IMR-90 (cell line): ENCODE data around the gene GRIK3.

Experiments used
- BHLHE40 ChIP-seq: fragments of 150-350 bp; IDR thresholded peaks from 2 replicates; pipeline ENCODE4 v1.6.1; 2016; ENCODE audit warnings: mild to moderate bottlenecking, low read depth, low read length
- CEBPB ChIP-seq: IDR thresholded peaks from 2 replicates; pipeline ENCODE4 v1.6.1; 2012; ENCODE audit warnings: low read depth, low read length, improper control_type of control experiment
- CHD1 ChIP-seq: IDR thresholded peaks from 2 replicates; pipeline ENCODE4 v1.6.1; 2012; ENCODE audit warnings: low read depth, low read length, improper control_type of control experiment
- FOS ChIP-seq: fragments of 150-350 bp; IDR thresholded peaks from 2 replicates; pipeline ENCODE4 v1.6.1; 2016; ENCODE audit warnings: low read depth, low read length
- MAFK ChIP-seq: IDR thresholded peaks from 2 replicates; pipeline ENCODE4 v1.6.1; 2012; ENCODE audit warnings: low read depth, low read length, improper control_type of control experiment
- MXI1 ChIP-seq: IDR thresholded peaks from 2 replicates; pipeline ENCODE4 v1.6.1; 2012; ENCODE audit warnings: low read depth, mild to moderate bottlenecking, low read length, moderate library complexity, borderline replicate concordance
- POLR2A ChIP-seq: IDR thresholded peaks from 2 replicates; pipeline ENCODE4 v1.6.1; 2012; ENCODE audit warnings: mild to moderate bottlenecking, low read depth, low read length
- RAD21 ChIP-seq: IDR thresholded peaks from 2 replicates; pipeline ENCODE4 v1.6.1; 2012; ENCODE audit warnings: low read length, improper control_type of control experiment
- RCOR1 ChIP-seq: IDR thresholded peaks from 2 replicates; pipeline ENCODE4 v1.6.1; 2012; ENCODE audit warnings: mild to moderate bottlenecking, low read length, improper control_type of control experiment; ENCODE audit not compliant: insufficient replicate concordance
- RFX5 ChIP-seq: IDR thresholded peaks from 2 replicates; pipeline ENCODE4 v1.8.0; 2012; ENCODE audit warnings: low read depth, mild to moderate bottlenecking, low read length, moderate library complexity
- TF ChIP-seq, protein P1 (sequence below): conservative IDR thresholded peaks from 2 replicates; pipeline ENCODE4 v1.5.1; 2012; ENCODE audit warnings: mild to moderate bottlenecking, low read depth, low read length, improper control_type of control experiment
- TF ChIP-seq, protein P2 (sequence below): fragments of 150-350 bp; IDR thresholded peaks from 2 replicates; pipeline ENCODE4 v1.6.1; 2016; ENCODE audit warnings: low read depth, mild to moderate bottlenecking, low read length, moderate library complexity, borderline replicate concordance

DNA sequence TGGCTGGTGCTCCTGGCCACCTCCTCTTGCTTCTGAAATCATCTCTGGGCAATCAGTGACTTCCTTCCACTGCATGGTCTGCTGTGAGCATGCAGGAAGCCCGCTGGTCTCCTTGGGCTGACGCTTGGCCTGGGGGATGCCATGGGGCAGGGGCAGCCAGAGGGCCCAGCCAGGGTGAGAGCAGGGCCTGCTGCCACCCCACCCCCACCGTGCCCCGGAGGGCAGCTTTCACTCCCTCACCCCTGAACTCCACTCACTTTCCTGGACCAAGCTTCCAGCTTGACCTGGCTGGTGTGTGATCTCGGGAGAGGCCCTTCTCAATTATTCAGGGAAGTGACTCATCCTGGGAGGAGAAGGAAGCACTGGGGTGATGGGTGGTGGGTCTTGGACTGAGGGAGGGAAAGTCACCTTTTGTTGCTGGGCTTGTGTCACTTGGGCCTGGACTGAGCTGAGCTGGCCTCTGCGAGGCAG is 281.4 kb downstream of the GRIK3 start:
- TF ChIP-seq, protein P1, sequence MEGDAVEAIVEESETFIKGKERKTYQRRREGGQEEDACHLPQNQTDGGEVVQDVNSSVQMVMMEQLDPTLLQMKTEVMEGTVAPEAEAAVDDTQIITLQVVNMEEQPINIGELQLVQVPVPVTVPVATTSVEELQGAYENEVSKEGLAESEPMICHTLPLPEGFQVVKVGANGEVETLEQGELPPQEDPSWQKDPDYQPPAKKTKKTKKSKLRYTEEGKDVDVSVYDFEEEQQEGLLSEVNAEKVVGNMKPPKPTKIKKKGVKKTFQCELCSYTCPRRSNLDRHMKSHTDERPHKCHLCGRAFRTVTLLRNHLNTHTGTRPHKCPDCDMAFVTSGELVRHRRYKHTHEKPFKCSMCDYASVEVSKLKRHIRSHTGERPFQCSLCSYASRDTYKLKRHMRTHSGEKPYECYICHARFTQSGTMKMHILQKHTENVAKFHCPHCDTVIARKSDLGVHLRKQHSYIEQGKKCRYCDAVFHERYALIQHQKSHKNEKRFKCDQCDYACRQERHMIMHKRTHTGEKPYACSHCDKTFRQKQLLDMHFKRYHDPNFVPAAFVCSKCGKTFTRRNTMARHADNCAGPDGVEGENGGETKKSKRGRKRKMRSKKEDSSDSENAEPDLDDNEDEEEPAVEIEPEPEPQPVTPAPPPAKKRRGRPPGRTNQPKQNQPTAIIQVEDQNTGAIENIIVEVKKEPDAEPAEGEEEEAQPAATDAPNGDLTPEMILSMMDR = no peak
- no peak for TF ChIP-seq POLR2A
- no peak for TF ChIP-seq CEBPB
- no peak for TF ChIP-seq MXI1
- TF ChIP-seq RCOR1 = no peak
- TF ChIP-seq FOS = no peak
- TF ChIP-seq MAFK = no peak
- TF ChIP-seq, protein P2, sequence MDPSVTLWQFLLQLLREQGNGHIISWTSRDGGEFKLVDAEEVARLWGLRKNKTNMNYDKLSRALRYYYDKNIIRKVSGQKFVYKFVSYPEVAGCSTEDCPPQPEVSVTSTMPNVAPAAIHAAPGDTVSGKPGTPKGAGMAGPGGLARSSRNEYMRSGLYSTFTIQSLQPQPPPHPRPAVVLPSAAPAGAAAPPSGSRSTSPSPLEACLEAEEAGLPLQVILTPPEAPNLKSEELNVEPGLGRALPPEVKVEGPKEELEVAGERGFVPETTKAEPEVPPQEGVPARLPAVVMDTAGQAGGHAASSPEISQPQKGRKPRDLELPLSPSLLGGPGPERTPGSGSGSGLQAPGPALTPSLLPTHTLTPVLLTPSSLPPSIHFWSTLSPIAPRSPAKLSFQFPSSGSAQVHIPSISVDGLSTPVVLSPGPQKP = no peak
- no peak for TF ChIP-seq BHLHE40
- no peak for TF ChIP-seq RAD21
- no peak for TF ChIP-seq RFX5
- TF ChIP-seq CHD1 = no peak
